Measurements from ENCODE around the gene OR1F1.
"Not testable (repeated sequence)": the region's sequence is repeated elsewhere in the genome, so short reads cannot be mapped to it uniquely, and the experiment has no call there.

Gene OR1F1

DNA sequence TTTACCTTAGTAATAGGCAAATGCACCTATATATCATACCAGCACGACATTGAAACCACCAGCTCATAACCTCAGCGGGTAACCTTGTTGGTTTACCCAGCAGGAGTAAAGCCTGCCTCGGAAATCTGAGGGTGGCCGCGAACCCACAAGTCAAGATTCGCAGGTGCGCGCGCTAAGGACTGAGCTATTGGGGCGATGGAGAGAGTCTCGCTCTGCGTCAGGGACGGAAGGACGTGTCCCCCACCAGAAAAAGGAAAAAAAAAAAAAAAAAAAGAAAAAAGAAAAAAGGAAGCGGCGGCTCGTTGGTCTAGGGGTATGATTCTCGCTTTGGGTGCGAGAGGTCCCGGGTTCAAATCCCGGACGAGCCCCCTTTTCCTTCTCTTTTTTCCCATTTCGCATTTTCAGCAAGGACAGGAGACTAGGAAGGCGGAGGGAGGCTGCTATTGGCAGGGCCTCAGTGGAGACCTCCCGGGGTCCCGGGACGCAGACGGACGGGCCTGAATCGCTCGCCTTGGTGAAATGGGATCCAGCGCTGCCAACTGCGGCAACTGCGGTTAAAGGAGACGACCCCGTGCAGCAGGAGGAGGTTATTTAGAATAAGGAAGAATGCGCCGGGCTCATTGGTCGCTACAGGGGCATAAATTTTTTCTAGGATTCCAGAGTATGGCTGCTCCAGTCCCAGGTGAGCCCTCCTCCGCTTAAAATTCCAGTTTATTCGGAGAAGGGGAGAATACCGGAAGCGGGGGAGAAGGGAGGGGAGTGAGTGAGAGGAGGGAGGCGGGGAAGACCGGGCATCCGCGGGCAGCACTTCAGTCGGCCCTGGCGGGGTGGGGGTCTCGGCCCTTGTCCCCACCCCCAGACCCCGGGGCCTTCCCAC is at the start of gene OR1F1:
Gene OR1F1 (plus strand): TSS at position 407 of the 877 bp plus-strand sequence.
- Histone ChIP-seq H3K4me1 (ENCODE audit: insufficient read depth, low read length) (no peaks in the 10 kb centered on the region), H3K36me3 (ENCODE audit: insufficient read depth, low read length) (no peaks in the 10 kb centered on the region), H3K9me3 (ENCODE audit: control insufficient read depth, insufficient read depth, low read length) (no peaks in the 10 kb centered on the region), H3K9ac (ENCODE audit: low read depth, low read length) (peak within 1 kb of the TSS; percentile 66)

GRCh38 chr16:3138342-3138741 is 49.7 kb upstream of the OR1F1 start:
- H3K36me3 ChIP-seq (ENCODE audit: insufficient read depth, low read length): no peaks in the 10 kb centered on the region
- H3K9ac ChIP-seq (ENCODE audit: low read depth, low read length): no peak overlapping the region
- H3K4me1 ChIP-seq (ENCODE audit: insufficient read depth, low read length): no peaks in the 10 kb centered on the region
- no peaks in the 10 kb centered on the region for H3K9me3 ChIP-seq (ENCODE audit: control insufficient read depth, insufficient read depth, low read length)

DNA sequence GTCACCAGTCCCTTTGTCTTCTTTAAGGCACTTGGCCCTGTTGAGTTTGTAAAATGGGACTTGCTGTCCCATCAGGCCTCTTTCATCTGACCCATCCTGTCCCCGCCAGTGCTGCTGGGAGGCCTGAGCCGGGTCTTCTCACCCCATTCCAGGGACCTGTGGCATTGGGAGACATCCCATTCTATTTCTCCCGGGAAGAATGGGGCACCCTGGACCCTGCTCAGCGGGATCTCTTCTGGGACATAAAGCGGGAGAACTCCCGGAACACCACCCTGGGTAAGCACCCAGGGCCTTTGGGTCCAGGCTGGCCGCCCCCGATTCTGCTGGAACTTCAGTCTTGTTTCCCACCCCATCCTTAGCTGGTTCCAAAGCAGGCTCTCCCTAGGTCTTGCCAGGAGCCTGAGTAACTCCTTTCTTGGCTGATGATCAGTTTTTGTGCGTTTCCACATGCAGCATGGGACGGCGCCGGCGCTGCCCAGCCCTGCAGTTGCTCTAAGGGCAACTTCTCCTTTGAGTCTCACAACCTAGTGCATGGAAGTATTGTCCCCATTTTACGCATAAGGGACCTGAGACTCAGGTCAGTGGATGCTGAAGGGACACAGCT is 49.1 kb upstream of the OR1F1 start:
- no peak overlapping the region for H3K9ac ChIP-seq (ENCODE audit: low read depth, low read length)
- no peaks in the 10 kb centered on the region for H3K4me1 ChIP-seq (ENCODE audit: insufficient read depth, low read length)
- no peaks in the 10 kb centered on the region for H3K9me3 ChIP-seq (ENCODE audit: control insufficient read depth, insufficient read depth, low read length)
- no peaks in the 10 kb centered on the region for H3K36me3 ChIP-seq (ENCODE audit: insufficient read depth, low read length)

DNA sequence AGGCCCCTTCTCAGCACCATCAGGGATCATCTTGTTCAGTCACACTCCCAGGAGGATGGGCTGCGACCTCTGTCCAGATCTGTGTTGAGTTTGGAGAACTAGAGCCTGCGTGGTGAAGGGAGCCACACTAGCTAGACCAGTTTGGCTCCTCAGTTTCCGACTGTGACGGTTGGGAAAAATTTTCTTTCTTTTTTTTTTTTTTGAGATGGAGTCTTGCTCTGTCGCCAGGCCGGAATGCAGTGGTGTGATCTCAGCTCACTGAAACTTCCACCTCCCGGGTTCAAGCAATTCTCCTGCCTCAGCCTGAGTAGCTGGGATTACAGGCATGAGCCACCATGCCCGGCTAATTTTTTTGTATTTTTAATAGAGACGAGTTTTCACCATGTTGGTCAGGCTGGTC is 48.4 kb upstream of the OR1F1 start:
- not testable (repeated sequence) for H3K4me1 ChIP-seq (ENCODE audit: insufficient read depth, low read length); H3K36me3 ChIP-seq (ENCODE audit: insufficient read depth, low read length); H3K9ac ChIP-seq (ENCODE audit: low read depth, low read length); H3K9me3 ChIP-seq (ENCODE audit: control insufficient read depth, insufficient read depth, low read length)

DNA sequence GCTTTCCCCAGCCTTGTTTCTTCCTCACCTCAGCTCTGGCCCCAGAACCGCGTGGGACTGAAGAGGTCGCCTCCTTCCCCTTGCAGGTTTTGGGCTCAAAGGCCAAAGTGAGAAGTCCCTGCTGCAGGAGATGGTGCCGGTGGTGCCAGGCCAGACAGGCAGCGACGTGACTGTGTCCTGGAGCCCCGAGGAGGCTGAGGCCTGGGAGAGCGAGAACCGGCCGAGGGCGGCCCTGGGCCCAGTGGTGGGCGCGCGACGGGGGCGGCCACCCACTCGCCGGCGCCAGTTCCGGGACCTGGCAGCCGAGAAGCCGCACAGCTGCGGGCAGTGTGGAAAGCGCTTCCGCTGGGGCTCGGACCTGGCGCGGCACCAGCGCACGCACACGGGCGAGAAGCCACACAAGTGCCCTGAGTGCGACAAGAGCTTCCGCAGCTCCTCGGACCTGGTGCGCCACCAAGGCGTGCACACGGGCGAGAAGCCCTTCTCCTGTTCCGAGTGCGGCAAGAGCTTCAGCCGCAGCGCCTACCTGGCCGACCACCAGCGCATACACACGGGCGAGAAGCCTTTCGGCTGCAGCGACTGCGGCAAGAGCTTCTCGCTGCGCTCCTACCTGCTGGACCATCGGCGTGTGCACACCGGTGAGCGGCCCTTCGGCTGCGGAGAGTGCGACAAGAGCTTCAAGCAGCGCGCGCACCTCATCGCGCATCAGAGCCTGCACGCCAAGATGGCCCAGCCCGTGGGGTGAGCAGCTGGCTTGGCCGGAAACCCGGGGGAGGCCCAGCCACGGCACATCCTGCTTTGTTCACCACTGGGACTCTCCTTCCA is 47.2 kb upstream of the OR1F1 start:
- Histone ChIP-seq H3K9ac (ENCODE audit: low read depth, low read length) (no peak overlapping the region), H3K4me1 (ENCODE audit: insufficient read depth, low read length) (no peaks in the 10 kb centered on the region), H3K9me3 (ENCODE audit: control insufficient read depth, insufficient read depth, low read length) (no peaks in the 10 kb centered on the region), H3K36me3 (ENCODE audit: insufficient read depth, low read length) (no peaks in the 10 kb centered on the region)

GRCh38 chr16:3141781-3142311 is 46.2 kb upstream of the OR1F1 start:
- no peaks in the 10 kb centered on the region for H3K36me3 ChIP-seq (ENCODE audit: insufficient read depth, low read length)

DNA sequence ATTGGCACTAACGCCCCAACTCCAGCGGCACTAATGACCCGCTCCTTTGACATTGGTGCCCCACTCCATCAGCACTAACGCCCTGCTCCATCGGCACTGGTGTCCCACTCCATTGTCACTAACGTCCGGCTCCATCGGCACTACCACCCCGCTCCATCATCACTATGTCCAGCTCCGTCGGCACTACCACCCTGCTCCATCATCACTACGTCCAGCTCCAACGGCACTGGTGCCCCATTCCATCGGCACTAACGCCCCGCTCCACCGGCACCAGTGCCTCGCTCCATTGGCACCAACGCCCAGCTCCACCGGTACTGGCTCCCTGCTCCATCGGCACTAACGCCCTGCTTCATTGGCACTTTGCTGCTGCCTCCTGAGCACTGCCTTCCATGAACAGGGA is 45.7 kb upstream of the OR1F1 start:
- Histone ChIP-seq H3K4me1 (ENCODE audit: insufficient read depth, low read length) (no peaks in the 10 kb centered on the region), H3K36me3 (ENCODE audit: insufficient read depth, low read length) (no peaks in the 10 kb centered on the region), H3K9ac (ENCODE audit: low read depth, low read length) (no peak overlapping the region), H3K9me3 (ENCODE audit: control insufficient read depth, insufficient read depth, low read length) (no peaks in the 10 kb centered on the region)

More at GRCh38 chr16:3141781-3142311, 46.2 kb upstream of the OR1F1 start:
- no peaks in the 10 kb centered on the region for H3K9me3 ChIP-seq (ENCODE audit: control insufficient read depth, insufficient read depth, low read length)
- H3K9ac ChIP-seq (ENCODE audit: low read depth, low read length): no peak overlapping the region
- no peaks in the 10 kb centered on the region for H3K4me1 ChIP-seq (ENCODE audit: insufficient read depth, low read length)

GRCh38 chr16:3142770-3143169 is 45.2 kb upstream of the OR1F1 start:
- H3K4me1 ChIP-seq (ENCODE audit: insufficient read depth, low read length): no peaks in the 10 kb centered on the region

GRCh38 chr16:3143189-3143588 is 44.8 kb upstream of the OR1F1 start:
- Histone ChIP-seq H3K36me3 (ENCODE audit: insufficient read depth, low read length) (no peaks in the 10 kb centered on the region), H3K9ac (ENCODE audit: low read depth, low read length) (no peak overlapping the region), H3K9me3 (ENCODE audit: control insufficient read depth, insufficient read depth, low read length) (no peaks in the 10 kb centered on the region), H3K4me1 (ENCODE audit: insufficient read depth, low read length) (no peaks in the 10 kb centered on the region)

More at GRCh38 chr16:3142770-3143169, 45.2 kb upstream of the OR1F1 start:
- no peak overlapping the region for H3K9ac ChIP-seq (ENCODE audit: low read depth, low read length)
- H3K9me3 ChIP-seq (ENCODE audit: control insufficient read depth, insufficient read depth, low read length): no peaks in the 10 kb centered on the region
- H3K36me3 ChIP-seq (ENCODE audit: insufficient read depth, low read length): no peaks in the 10 kb centered on the region

DNA sequence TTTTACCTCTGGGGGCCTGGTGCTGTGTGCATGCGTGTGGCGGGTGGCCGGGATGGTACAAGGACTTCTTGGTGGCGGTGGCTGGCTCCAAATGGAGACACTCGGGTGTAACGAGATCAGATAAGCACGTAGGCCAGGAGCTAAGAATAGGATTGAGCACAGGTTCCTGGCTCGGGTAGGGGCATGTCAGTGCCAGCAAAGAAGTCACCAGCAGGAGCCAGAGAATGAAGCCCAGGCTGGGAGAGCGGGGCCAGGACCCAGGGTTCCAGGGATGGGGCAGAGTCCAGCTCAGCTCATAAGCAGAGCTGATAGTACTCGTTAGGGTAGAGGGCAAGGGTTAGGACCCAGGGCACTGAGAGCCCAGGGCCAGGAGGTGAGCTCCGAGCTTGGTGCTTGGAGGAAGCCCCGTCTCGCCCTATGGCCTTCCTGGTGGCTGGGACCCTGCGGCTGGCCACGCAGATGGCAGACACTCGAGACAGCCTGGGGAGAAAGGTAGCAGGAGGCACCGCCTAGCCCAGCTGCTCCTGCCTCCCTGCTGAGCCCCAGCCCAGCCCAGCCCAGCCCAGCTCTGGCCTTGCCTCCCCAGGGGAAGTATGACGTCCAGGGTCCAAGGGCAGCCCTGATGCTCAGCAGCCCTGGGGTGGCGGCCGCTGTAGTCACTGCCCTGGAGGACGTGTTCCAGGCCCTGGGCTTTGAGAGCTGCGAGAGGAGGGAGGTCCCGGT is 44.2 kb upstream of the OR1F1 start:
- H3K4me1 ChIP-seq (ENCODE audit: insufficient read depth, low read length): no peaks in the 10 kb centered on the region
- H3K9me3 ChIP-seq (ENCODE audit: control insufficient read depth, insufficient read depth, low read length): no peaks in the 10 kb centered on the region
- no peak overlapping the region for H3K9ac ChIP-seq (ENCODE audit: low read depth, low read length)
- no peaks in the 10 kb centered on the region for H3K36me3 ChIP-seq (ENCODE audit: insufficient read depth, low read length)

DNA sequence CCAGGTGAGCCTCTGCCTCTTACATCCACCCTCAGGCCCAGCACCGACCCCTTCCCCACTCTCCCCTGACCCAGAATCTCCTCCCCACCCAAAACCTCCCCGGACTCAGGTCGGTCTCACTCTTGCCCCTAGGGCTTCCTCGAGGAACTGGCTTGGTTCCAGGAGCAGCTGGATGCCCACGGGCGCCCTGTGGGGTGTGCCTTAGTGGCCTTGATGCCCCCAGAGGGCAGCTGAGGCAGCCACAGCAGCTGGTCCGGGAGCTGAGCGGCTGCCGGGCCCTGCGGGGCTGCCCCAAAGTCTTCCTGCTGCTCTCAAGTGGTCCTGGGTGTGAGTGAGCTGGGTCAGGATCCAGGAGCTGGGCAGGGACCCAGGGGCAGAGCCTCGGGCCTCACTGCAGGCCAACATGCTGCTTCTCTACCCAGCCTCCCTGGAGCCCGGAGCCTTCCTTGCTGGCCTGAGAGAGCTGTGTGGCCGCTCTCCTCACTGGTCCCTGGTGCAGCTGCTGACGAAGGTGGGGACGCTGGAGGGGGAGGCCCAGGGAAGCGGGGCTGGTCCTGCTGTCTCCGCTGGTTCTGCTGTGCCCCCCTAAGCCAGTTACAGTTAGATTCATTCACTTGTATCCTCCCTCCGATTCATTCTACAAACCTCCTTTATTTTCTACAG is 43.6 kb upstream of the OR1F1 start:
- H3K9ac ChIP-seq (ENCODE audit: low read depth, low read length): no peak overlapping the region
- no peaks in the 10 kb centered on the region for H3K9me3 ChIP-seq (ENCODE audit: control insufficient read depth, insufficient read depth, low read length)
- 0 out of 2 replicates have a peak, but pooled peaks cover 6% of the 10 kb centered on the region for H3K4me1 ChIP-seq (ENCODE audit: insufficient read depth, low read length)
- no peaks in the 10 kb centered on the region for H3K36me3 ChIP-seq (ENCODE audit: insufficient read depth, low read length)

DNA sequence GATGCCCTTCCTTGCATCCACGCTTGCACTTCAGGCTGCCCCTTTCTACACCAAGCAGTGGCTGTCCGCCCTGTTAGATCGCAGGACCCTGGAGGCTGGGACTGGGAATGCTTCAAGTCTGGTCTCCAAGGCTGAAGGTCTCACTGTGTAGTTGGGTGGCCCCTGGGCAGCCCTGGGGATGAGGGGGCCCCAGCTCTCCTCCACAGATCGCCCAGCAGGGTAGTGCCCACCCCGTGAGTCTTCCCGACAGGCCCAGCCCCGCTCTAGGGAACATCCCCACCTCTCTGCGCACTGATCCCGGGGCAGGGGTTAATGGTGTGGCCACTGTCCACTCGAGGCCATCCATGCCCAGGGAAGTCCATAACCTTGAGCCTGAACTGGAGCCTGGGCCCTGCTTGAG is 42.9 kb upstream of the OR1F1 start:
- no peaks in the 10 kb centered on the region for H3K9me3 ChIP-seq (ENCODE audit: control insufficient read depth, insufficient read depth, low read length)
- no peak overlapping the region for H3K9ac ChIP-seq (ENCODE audit: low read depth, low read length)
- H3K36me3 ChIP-seq (ENCODE audit: insufficient read depth, low read length): no peaks in the 10 kb centered on the region
- 0 out of 2 replicates have a peak, but pooled peaks cover 6% of the 10 kb centered on the region for H3K4me1 ChIP-seq (ENCODE audit: insufficient read depth, low read length)

DNA sequence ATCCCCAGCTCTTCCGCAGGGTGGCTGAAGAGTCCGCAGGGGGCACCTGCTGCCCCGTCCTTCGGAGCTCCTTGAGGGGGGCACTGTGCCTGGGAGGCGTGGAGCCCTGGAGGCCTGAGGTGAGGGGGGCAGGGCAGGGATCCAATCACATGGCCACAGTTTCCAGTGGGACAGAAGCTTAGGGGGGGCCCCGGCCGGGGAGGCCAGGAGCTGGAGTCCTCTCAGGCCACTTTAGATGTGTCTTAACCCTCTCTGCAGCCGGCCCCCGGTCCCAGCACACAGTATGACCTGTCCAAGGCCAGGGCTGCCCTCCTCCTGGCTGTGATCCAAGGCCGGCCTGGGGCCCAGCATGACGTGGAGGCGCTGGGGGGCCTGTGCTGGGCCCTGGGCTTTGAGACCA is 42.3 kb upstream of the OR1F1 start:
- Histone ChIP-seq H3K4me1 (ENCODE audit: insufficient read depth, low read length) (0 out of 2 replicates have a peak, but pooled peaks cover 6% of the 10 kb centered on the region), H3K9me3 (ENCODE audit: control insufficient read depth, insufficient read depth, low read length) (no peaks in the 10 kb centered on the region), H3K36me3 (ENCODE audit: insufficient read depth, low read length) (no peaks in the 10 kb centered on the region), H3K9ac (ENCODE audit: low read depth, low read length) (no peak overlapping the region)

Data from ES-I3 (cell line).